Measurements from ENCODE around the gene ESRP2.

DNA sequence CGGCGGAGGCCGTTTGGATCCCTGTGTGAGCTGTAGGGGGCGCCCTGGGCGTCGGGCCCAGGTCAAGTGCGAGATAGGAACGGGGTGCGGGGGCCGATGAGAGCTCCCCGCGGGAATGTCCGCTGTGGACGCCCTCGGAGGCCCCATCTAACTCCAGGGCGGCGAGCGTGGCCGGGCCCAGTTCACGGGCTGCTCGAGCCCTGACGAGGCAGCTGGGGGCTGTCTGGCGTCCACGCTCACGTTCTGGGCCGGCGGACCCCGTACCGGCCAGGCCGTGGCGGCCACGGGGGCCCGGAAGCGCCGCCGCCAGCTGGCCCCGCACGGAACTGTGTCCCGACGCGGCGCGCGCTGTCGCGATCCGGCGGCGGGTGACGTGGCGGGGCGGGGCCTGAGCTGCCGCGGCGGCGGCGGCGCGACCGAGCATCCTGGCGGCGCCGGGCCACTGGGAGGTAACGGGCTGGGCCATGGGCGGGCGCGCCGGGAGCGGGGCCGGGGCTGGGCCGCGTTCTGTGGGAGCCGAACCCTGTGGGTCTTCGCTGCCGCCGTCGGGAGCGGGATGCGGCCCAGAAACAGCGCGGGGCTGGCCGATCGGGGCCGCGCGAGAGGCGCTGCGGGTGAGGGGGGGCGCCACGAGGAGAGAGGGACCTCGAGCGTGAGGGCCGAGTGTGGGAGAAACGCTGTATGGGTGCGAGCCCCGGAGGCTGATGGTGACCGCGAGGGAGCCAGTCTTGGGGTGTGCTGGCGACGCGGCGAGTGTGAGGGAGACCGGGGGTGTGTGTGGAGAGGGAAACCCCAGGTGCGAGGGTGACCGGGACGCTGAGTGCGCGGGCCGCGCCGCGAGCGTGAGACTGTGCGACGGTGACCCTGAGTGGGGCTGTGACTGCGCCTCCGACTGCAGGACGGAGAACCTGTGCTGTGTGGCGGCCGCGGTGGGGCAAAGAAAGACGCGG is 28.5 kb upstream of the ESRP2 start, which contains the start of gene SLC7A6:
- TF ChIP-seq CTCF (IDR thresholded peaks at IDR 0.05 in 4 of 5, conservative IDR thresholded peaks at IDR 0.05 in 1 of 5) = peak; percentile 72 to 89 (median 83)
- peak; percentile 97 to 99 for TF ChIP-seq POLR2A (IDR thresholded peaks at IDR 0.05)
